Endothelial cell (in vitro differentiated cells): Measurements from ENCODE around the gene CACNA2D3. TPM values are rescaled to one million over a fixed set of nuclear protein-coding genes. Genes with fewer than 3 reads are reported as not detected.

Experiments
- DNase-seq: peaks from one replicate; pipeline ENCODE4 v3.0.0; 2021; ENCODE audit warnings: low spot score
- H3K27ac Mint-ChIP-seq: one replicate; pipeline ENCODE4 v1.8.0; 2021; ENCODE audit warnings: mixed read lengths, inconsistent platforms; ENCODE audit not compliant: unreplicated experiment
- H3K27me3 Mint-ChIP-seq: one replicate; pipeline ENCODE4 v1.8.0; 2021; ENCODE audit warnings: mild to moderate bottlenecking, moderate library complexity, mixed read lengths, inconsistent platforms; ENCODE audit not compliant: unreplicated experiment
- H3K36me3 Mint-ChIP-seq: one replicate; pipeline ENCODE4 v1.8.0; 2021; ENCODE audit warnings: mild to moderate bottlenecking, low read depth, mixed read lengths, inconsistent platforms; ENCODE audit not compliant: unreplicated experiment
- H3K4me1 Mint-ChIP-seq: one replicate; pipeline ENCODE4 v1.8.0; 2021; ENCODE audit warnings: mild to moderate bottlenecking, mixed read lengths, inconsistent platforms; ENCODE audit not compliant: unreplicated experiment
- H3K4me3 Mint-ChIP-seq: one replicate; pipeline ENCODE4 v1.8.0; 2021; ENCODE audit warnings: mild to moderate bottlenecking, mixed read lengths, inconsistent platforms; ENCODE audit not compliant: unreplicated experiment
- H3K9me3 Mint-ChIP-seq: one replicate; pipeline ENCODE4 v1.8.0; 2021; ENCODE audit warnings: mixed read lengths, inconsistent platforms; ENCODE audit not compliant: unreplicated experiment
- CTCF ChIP-seq: fragments of 200-600 bp; sonication (generic); IDR thresholded peaks from one replicate; pipeline ENCODE4 v1.5.0; 2021; ENCODE audit warnings: antibody characterized with exemption; ENCODE audit not compliant: unreplicated experiment
- total RNA-seq: library from RNA; stranded (reverse); fragmentation: NEBNext Ultra II Directional; extraction: Animal tissue kit (Norgen Biotek cat#: 25700); gene quantifications from one replicate; pipeline ENCODE4 v1.2.1, GENCODE V29; 2021; ENCODE audit not compliant: unreplicated experiment

CACNA2D3 gene
- total RNA-seq, 1 donor from 2014 or later = 0.46 TPM

- H3K27me3 Mint-ChIP-seq = peaks cover 1% of the 10 kb centered on the region
- no peaks in the 10 kb centered on the region for H3K4me1 Mint-ChIP-seq
- H3K4me3 Mint-ChIP-seq = no peak overlapping the region
- DNase-seq = no peak
- no peaks in the 10 kb centered on the region for H3K9me3 Mint-ChIP-seq
- no peaks in the 10 kb centered on the region for H3K36me3 Mint-ChIP-seq
- H3K27ac Mint-ChIP-seq = no peak overlapping the region
- TF ChIP-seq CTCF = no peak
Observed at GRCh38 chr3:54507876-54508460, 385.6 kb downstream of the CACNA2D3 start.

GRCh38 chr3:54510506-54510905, 388.2 kb downstream of the CACNA2D3 start:
- Mint-ChIP-seq H3K27me3 (peaks cover 1% of the 10 kb centered on the region), H3K27ac (no peak overlapping the region), H3K9me3 (no peaks in the 10 kb centered on the region), H3K36me3 (no peaks in the 10 kb centered on the region), H3K4me3 (no peak overlapping the region), H3K4me1 (no peaks in the 10 kb centered on the region)
- DNase-seq = no peak
- no peak for TF ChIP-seq CTCF

- Mint-ChIP-seq H3K9me3 (no peaks in the 10 kb centered on the region), H3K27ac (no peak overlapping the region), H3K4me3 (no peak overlapping the region), H3K27me3 (peaks cover 1% of the 10 kb centered on the region), H3K4me1 (no peaks in the 10 kb centered on the region), H3K36me3 (no peaks in the 10 kb centered on the region)
- DNase-seq = no peak
- no peak for TF ChIP-seq CTCF
Observed at GRCh38 chr3:54511766-54512365, 389.5 kb downstream of the CACNA2D3 start.

- H3K27me3 Mint-ChIP-seq = peaks cover 1% of the 10 kb centered on the region
- TF ChIP-seq CTCF = no peak
Observed at GRCh38 chr3:54514006-54514405, 391.7 kb downstream of the CACNA2D3 start.

GRCh38 chr3:54514416-54514815, 392.1 kb downstream of the CACNA2D3 start:
- Mint-ChIP-seq H3K36me3 (no peaks in the 10 kb centered on the region), H3K27me3 (peaks cover 1% of the 10 kb centered on the region), H3K4me3 (no peak overlapping the region), H3K27ac (no peak overlapping the region), H3K4me1 (no peaks in the 10 kb centered on the region), H3K9me3 (no peaks in the 10 kb centered on the region)
- DNase-seq = no peak
- no peak for TF ChIP-seq CTCF

More at GRCh38 chr3:54514006-54514405, 391.7 kb downstream of the CACNA2D3 start:
- no peak for DNase-seq
- Mint-ChIP-seq H3K4me3 (no peak overlapping the region), H3K9me3 (no peaks in the 10 kb centered on the region), H3K36me3 (no peaks in the 10 kb centered on the region), H3K4me1 (no peaks in the 10 kb centered on the region), H3K27ac (no peak overlapping the region)
